GM13977 (cell line): Measurements from ENCODE around the gene OGFOD1.
A peak's percentile ranks its signal among the peaks of the same experiment; 100 is the strongest.

Experiments
- DNase-seq: peaks from one replicate; pipeline ENCODE4 v3.0.0; 2012; ENCODE audit warnings: low spot score
- CTCF ChIP-seq: IDR thresholded peaks from 2 replicates; pipeline ENCODE4 v1.5.1; 2012; ENCODE audit warnings: mild to moderate bottlenecking, control low read depth; ENCODE audit not compliant: insufficient read depth; ENCODE audit errors: extremely low read depth, missing control alignments
- in situ Hi-C: fragments of 300-500 bp; cut with MboI; formaldehyde crosslinking; loops from one replicate; pipeline ENCODE4 v1.12.0; 2022; ENCODE audit warnings: low sequenced_read_pairs, low pct_unique_long_range_greater_than_20kb, mixed read lengths, inconsistent platforms; ENCODE audit not compliant: unreplicated experiment

The OGFOD1 gene

GRCh38 chr16:56425439-56425832 is 25.9 kb upstream of the OGFOD1 start, which contains the start of gene AMFR:
AMFR (minus strand) TSS chr16:56425545; CDS start chr16:56425327, 218 bp downstream.
- DNase-seq, result peak; percentile 94
- TF ChIP-seq CTCF, result peak; percentile 35
- in situ Hi-C loops, result no loop called here

GRCh38 chr16:56426585-56426984 is 24.8 kb upstream of the OGFOD1 start:
- DNase-seq, result no peak
- TF ChIP-seq CTCF, result no peak
- in situ Hi-C loops, result no loop called here

DNA sequence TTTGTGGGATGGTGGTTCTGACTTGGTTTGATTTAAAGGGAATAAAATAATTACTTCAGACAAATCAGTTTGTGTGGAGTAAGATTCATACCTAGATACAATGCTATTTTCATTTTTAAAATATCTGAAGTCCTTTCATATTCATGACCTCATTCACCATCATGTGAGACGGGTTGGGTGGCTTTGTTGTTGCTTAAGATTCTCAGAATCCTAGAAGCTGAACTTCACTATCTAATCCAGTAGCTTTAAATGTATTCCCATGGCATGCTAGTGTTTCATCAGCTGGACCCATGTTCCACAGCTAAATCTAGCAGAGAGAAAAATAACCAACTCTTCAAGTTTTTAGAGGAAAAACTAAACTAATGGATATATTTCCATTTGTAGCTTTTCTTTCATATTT is 23.3 kb upstream of the OGFOD1 start:
- TF ChIP-seq CTCF, result no peak
- DNase-seq, result no peak
- in situ Hi-C loops, result no loop called here

DNA sequence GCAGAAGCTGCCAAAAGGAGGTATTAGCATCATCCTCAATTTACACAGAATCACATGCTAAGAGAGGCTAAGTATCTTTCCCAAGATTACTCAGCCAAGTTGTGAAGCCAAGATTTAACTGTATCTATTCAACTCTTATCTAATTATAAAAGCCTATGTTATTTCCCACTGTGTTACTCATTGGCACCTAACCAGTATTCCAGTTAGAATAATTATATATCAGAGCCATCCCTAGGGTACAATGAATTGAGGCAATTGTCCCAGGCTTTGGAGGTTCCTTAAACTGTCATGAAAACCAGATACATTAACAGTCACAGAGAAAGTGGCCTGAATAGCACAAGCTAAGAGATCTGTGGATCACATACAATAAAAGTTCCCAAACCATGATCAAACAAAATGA is 15.1 kb upstream of the OGFOD1 start:
- no peak for TF ChIP-seq CTCF
- no peak for DNase-seq
- in situ Hi-C loops, result no loop called here

DNA sequence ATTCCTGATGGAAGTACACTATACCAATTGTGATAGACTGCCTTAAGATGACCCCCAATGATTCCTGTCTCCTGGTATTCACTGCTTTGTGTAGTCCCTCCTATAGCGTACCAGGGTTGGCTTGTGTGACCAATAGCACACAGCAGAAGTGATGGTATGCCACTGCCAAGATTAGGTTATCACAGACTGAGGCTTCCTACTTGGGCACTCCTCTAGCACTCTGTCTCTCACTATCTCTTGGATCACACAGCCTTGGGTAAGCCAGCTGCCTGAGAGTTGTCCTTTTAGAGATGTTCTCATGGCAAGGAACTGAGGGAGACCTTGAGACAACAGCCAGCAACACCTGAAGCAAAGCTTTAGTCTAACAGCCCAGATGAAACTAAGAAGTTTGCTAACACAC is 13.3 kb upstream of the OGFOD1 start:
- no peak for DNase-seq
- TF ChIP-seq CTCF, result no peak
- in situ Hi-C loops, result no loop called here

DNA sequence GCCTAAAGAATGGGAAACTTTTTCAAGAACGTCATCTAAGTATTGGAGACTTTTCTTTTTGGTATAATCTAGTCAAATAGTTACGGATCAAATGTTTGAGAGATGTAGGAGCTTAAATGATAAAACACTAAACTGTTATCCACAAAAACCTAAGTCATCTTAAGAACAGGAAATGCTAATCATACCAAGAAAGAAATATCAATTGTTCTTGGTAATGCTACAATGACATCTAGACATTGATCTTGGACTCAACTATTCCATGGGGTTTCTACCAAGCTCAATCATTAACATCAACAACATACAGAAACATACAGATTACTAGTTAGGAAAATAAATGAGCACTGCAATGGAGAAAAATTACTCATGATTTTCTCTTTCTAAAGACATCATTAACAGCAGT is 4.1 kb upstream of the OGFOD1 start:
- in situ Hi-C loops, result no loop called here
- no peak for DNase-seq
- TF ChIP-seq CTCF, result no peak

DNA sequence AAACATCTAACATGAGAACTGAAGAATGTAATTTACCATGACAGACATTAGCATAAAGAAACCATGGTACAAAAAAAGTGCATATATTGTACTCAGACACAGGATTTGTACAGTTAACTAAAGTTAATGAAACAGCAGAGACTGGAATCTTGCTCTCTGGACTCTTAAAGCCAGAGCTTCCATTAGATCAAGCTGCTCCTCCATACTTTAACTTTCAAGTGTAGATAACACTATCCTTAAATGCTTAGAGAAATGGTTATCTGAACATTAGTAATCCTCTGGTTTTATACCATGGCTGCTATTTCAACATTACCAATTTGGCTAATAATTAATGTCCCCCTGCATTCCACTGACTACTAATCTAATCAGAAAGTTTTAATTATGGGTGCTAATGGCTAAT is 3.3 kb upstream of the OGFOD1 start:
- in situ Hi-C loops, result no loop called here
- no peak for DNase-seq

More for the DNA sequence above, 3.3 kb upstream of the OGFOD1 start:
- no peak for TF ChIP-seq CTCF
